GM12872 (cell line): Measurements from ENCODE around the gene DHRSX.

ENCODE experiments used
- TF ChIP-seq, protein P1 (sequence below): IDR thresholded peaks from 3 replicates; pipeline ENCODE4 v1.5.1; 2011; ENCODE audit warnings: low read depth, mild to moderate bottlenecking, low read length, moderate library complexity; ENCODE audit not compliant: insufficient read depth

Gene DHRSX

DNA sequence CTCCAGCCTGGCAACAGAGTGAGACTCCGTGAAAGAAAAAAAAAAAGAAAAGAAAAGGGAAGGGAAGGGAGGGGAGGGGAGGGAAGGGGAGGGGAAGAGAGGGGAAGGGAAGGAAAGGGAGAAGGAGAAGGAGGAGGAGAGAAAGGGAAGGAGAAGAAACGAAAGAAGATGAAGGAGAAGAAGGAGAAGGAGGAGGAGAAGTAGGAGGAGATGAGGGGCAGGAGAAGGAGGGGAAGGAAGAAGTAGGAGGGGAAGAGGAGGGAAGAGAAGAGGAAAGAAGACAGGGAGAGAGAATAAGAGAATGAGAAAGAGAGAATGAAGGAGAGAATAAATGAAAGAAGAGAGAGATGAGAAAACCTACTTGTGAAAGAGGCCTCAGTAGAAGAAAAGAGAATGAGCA, 170.3 kb downstream of the DHRSX start:
- TF ChIP-seq, protein P1, sequence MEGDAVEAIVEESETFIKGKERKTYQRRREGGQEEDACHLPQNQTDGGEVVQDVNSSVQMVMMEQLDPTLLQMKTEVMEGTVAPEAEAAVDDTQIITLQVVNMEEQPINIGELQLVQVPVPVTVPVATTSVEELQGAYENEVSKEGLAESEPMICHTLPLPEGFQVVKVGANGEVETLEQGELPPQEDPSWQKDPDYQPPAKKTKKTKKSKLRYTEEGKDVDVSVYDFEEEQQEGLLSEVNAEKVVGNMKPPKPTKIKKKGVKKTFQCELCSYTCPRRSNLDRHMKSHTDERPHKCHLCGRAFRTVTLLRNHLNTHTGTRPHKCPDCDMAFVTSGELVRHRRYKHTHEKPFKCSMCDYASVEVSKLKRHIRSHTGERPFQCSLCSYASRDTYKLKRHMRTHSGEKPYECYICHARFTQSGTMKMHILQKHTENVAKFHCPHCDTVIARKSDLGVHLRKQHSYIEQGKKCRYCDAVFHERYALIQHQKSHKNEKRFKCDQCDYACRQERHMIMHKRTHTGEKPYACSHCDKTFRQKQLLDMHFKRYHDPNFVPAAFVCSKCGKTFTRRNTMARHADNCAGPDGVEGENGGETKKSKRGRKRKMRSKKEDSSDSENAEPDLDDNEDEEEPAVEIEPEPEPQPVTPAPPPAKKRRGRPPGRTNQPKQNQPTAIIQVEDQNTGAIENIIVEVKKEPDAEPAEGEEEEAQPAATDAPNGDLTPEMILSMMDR = no peak

DNA sequence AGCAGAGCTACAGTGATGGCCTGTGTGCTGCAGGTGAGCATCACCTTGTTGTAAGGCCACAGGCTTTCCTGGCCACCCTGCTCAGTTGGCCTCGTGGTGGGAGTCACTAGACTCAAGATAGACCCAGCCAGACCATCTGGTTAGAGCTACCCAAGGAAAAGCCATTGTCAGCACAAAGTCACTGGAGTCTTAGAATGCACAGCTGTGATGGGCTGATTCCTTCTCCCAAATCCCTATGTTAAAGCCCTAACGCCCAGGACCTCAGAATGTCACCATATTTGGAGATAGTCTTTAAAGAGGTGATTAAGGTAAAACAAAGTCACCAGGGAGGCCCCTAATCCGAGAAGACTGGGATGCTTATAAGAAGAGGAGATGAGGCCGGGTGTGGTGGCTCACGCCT, 173.4 kb downstream of the DHRSX start:
- TF ChIP-seq, protein P1 = no peak

GRCh38 chrX:2325076-2325784, 175.5 kb downstream of the DHRSX start:
- TF ChIP-seq, protein P1 = no peak

DNA sequence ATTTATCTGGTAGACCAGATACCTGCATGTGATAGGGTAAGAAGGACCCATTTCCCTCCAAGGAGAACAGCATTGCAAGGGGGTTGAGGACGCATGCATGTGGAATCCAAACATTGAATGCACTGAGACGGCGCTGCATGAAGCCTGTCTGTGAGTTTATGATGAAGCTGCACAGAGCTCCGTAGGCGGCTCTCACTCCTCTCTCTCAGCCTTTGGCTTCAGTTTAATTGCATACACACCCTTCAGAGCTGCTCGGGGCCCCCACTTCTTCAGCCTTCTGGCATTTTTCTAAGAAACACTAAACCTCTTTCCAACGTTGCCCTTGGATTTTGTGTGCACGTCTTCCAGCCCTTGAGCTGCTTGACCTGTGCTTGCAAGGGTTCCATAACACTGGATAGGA, 176.6 kb downstream of the DHRSX start:
- TF ChIP-seq, protein P1 = no peak

- TF ChIP-seq, protein P1 = no peak
These were observed 179.4 kb downstream of the DHRSX start for GRCh38 chrX:2321411-2321810.

GRCh38 chrX:2320580-2321327, 180.0 kb downstream of the DHRSX start:
- TF ChIP-seq, protein P1 = no peak

DNA sequence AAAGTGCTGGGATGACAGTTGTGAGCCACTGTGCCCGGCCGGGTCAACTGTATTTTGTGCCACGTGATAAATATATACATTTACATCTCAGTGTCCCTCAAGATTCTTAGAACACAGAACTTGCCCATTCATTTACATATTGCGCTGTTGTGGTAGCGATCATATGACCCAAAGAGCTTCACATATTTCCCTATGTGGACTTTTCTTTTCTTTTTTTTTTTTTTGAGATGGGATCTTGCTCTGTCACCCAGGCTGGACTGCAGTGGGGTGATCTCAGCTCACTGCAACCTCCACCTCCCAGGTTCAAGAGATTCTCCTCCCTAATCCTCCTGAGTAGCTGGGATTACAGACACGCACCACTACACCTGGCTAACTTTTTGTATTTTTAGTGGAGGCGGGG, 180.7 kb downstream of the DHRSX start:
- TF ChIP-seq, protein P1 = no peak
